NCI-H526 treated with DMSO at 0.1 percent for 48 hours (cell line): Measurements from ENCODE around the gene NT5DC1.
"Not testable (repeated sequence)": the region's sequence is repeated elsewhere in the genome, so short reads cannot be mapped to it uniquely, and the experiment has no call there.

Source experiments
- DNase-seq: peaks from one replicate; lab custom pipeline; 2025; lab: John Stamatoyannopoulos, UW

Gene NT5DC1

GRCh38 chr6:116279232-116280160 lies 178.8 kb downstream of the NT5DC1 start, which contains the start of gene TSPYL1:
TSPYL1 (minus strand) TSS chr6:116279930; CDS start chr6:116279830, 100 bp downstream.
- peak; percentile 97 for DNase-seq

- DNase-seq: peak; percentile 24
Measured at GRCh38 chr6:116280161-116280932, 179.7 kb downstream of the NT5DC1 start.

- DNase-seq: no peak
Measured at GRCh38 chr6:116280933-116281316, 180.3 kb downstream of the NT5DC1 start.

GRCh38 chr6:116282698-116283097 lies 182.0 kb downstream of the NT5DC1 start:
- no peak for DNase-seq

- DNase-seq: no peak
Measured at GRCh38 chr6:116283191-116283590, 182.5 kb downstream of the NT5DC1 start.

GRCh38 chr6:116284984-116285383 lies 184.3 kb downstream of the NT5DC1 start:
- not testable (repeated sequence) for DNase-seq

- no peak for DNase-seq
Measured at GRCh38 chr6:116286773-116287358, 186.2 kb downstream of the NT5DC1 start.

GRCh38 chr6:116287689-116288282 lies 187.1 kb downstream of the NT5DC1 start:
- peak; percentile 13 for DNase-seq

GRCh38 chr6:116289876-116290275 lies 189.2 kb downstream of the NT5DC1 start:
- no peak for DNase-seq

- DNase-seq: no peak
Measured at GRCh38 chr6:116290799-116291198, 190.1 kb downstream of the NT5DC1 start.

- no peak for DNase-seq
Measured at GRCh38 chr6:116291701-116292396, 191.2 kb downstream of the NT5DC1 start.

GRCh38 chr6:116292553-116292952 lies 191.9 kb downstream of the NT5DC1 start:
- no peak for DNase-seq

- DNase-seq: no peak
Measured at GRCh38 chr6:116298273-116298672, 197.6 kb downstream of the NT5DC1 start.

- no peak for DNase-seq
Measured at GRCh38 chr6:116298973-116299372, 198.3 kb downstream of the NT5DC1 start.
